Stimulated activated CD8-positive, alpha-beta memory T cell treated with anti-CD3 and anti-CD28 coated beads, Interleukin-15, amount 100 ng/mL, for 1 hour (primary cell): ENCODE measurements around the gene SLC35G6.

ENCODE experiments used
- DNase-seq: peaks from one replicate; pipeline ENCODE4 v3.0.0-alpha.2; 2020; ENCODE audit warnings: low read depth

The SLC35G6 gene

GRCh38 chr17:7508145-7508544, 26.9 kb downstream of the SLC35G6 start:
- DNase-seq: no peak

DNA sequence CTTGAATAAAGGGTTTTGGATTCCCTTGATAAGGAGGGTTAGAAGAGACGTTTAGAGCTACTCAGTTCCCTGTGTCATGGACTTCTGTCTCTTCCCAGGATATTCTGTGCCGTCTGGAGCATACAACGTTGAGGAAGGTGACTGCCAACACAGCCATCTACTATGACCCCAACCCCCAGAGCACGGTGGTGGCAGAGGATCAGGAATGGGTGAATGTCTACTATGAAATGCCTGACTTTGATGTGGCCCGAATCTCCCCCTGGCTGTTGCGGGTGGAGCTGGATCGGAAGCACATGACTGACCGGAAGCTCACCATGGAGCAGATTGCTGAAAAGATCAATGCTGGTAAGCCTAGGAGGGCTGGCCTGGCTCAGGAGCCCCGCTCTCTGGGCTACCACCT, 27.6 kb downstream of the SLC35G6 start:
- DNase-seq: no peak

- DNase-seq: no peak
Observed at GRCh38 chr17:7509937-7510336, 28.7 kb downstream of the SLC35G6 start.

DNA sequence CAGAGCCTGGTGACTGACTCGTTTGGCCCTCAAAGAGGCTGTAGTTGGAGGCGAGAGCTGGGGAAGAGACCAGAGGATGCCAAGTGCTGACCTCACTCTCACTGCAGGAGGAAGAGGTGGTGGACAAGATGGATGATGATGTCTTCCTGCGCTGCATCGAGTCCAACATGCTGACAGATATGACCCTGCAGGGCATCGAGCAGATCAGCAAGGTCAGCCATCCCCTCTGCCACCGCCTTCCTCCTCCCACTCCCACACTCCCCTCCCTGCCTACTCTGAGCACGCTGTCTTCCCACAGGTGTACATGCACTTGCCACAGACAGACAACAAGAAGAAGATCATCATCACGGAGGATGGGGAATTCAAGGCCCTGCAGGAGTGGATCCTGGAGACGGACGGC, 29.9 kb downstream of the SLC35G6 start:
- DNase-seq: no peak

DNA sequence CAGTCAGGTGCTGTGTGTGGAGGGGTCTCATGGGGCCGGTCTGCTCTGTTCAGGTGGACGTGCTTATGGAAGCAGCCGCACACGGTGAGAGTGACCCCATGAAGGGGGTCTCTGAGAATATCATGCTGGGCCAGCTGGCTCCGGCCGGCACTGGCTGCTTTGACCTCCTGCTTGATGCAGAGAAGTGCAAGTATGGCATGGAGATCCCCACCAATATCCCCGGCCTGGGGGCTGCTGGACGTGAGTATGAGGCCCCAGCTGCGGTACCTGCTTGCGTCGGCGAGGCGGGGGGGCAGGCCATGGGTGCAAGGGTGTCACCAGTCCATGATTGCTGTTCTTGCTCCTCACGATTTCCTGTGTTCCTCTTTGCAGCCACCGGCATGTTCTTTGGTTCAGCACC, 30.9 kb downstream of the SLC35G6 start:
- DNase-seq: no peak

GRCh38 chr17:7512824-7513540, 31.7 kb downstream of the SLC35G6 start:
- DNase-seq: no peak

DNA sequence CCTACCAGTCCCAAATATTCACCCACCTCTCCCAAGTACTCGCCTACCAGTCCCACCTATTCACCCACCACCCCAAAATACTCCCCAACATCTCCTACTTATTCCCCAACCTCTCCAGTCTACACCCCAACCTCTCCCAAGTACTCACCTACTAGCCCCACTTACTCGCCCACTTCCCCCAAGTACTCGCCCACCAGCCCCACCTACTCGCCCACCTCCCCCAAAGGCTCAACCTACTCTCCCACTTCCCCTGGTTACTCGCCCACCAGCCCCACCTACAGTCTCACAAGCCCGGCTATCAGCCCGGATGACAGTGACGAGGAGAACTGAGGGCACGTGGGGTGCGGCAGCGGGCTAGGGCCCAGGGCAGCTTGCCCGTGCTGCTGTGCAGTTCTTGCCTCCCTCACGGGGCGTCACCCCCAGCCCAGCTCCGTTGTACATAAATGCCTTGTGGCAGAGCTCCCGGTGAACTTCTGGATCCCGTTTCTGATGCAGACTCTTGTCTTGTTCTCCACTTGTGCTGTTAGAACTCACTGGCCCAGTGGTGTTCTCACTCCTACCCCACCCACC, 32.7 kb downstream of the SLC35G6 start:
- DNase-seq: no peak

DNA sequence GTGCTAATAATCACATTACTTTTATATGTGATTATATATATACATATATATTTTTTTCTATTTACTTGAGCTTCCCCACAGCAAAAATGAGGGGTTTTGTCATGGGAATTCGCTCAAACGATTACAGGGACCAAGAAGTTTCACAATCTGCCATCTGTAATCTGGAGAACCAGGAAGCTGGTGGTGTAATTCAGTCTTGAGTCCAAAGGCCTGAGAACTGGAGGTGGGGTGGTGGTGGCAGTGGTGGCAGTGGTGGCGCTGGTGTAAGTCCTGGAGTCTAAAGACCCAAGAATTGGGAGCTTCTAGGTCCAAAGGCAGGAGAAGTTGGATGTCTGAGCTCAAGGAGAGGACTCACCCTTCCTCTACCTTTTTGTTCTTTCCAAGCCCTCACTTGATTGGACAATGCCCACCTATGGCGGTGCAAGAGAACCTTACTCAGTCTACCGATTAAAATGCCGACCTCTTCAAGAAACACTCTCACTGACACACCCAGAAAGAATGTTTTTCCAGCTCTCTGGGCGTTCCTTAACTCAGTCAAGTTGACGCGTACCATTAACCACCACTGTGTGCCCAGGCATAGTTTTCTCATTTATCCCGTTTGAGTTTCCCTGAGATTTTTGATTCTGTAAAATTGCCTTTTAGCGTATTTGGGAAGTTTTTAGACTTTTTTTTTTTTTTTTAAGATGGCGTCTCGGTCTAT, 34.8 kb downstream of the SLC35G6 start:
- DNase-seq: no peak

GRCh38 chr17:7523033-7523432, 41.8 kb downstream of the SLC35G6 start:
- no peak for DNase-seq

- DNase-seq: no peak
Observed at GRCh38 chr17:7528842-7529241, 47.6 kb downstream of the SLC35G6 start.

- no peak for DNase-seq
Observed at GRCh38 chr17:7530023-7530900, 49.0 kb downstream of the SLC35G6 start.
